Ureter (tissue), 1 donor: ENCODE data around the gene ZFPM1. TPM values are rescaled to one million over a fixed set of nuclear protein-coding genes. Genes with fewer than 3 reads are reported as not detected.
"Not testable (repeated sequence)": the region's sequence is repeated elsewhere in the genome, so short reads cannot be mapped to it uniquely, and the experiment has no call there.

Source experiments
- DNase-seq: peaks from one replicate; pipeline ENCODE4 v3.0.0-alpha.2; 2020; ENCODE audit warnings: low spot score
- total RNA-seq: library from RNA; stranded (reverse); gene quantifications from one replicate; pipeline ENCODE4 v1.2.4, GENCODE V29; 2023
- donor health status: DM: yes; HTN: yes; CAD: no.

ZFPM1 gene
- total RNA-seq, 1 donor from 2014 or later, result 13.7 TPM

- DNase-seq, result no peak
These were observed 58.8 kb downstream of the ZFPM1 start for GRCh38 chr16:88511906-88512305.

DNA sequence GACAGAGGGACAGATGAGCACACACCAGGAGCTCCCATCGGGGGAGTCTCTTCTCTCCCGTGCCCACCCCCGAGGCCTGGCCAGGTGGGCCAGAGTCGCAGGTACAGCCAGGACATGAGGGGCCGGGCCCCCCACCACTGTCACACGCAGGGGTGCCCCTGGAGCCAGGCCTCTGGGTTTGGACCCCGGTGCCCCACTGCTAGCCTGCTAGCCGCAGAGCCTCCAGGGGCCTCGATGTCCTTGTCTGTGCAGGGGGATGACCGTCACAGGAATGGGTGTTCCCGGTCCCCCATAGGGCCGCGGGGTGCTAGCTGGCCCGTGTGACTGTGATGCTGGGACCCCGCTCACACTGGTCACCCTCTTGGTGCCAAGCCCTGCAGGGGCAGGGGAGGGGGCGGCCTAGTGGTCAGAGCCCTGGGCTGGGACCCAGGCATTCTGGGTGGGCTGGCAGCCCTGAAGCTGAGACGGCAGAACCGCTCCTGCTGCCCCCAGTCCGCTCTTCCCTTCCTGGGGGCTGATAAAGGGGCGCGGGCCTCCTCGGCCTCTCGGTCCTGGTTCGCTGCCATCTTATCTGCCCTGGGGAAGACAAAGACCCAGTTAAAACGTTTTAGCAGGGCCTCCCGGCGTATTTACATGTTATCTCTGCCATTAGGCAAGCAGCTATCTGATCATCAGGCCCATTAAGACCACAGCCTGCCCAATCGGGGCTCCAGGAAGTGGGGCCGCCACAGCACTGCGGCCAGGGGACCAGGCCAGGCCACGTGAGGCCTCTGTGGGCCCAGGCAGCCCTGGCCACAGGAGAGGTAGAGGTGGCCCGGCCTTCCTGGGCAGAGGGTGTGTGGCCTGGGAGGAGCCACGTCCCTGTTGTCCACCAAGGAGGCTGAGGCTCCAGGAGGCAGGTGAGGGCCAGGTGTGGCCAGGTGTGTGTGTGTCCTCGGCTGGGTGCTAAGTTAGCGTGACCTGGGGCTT is 59.9 kb downstream of the ZFPM1 start:
- no peak for DNase-seq

DNA sequence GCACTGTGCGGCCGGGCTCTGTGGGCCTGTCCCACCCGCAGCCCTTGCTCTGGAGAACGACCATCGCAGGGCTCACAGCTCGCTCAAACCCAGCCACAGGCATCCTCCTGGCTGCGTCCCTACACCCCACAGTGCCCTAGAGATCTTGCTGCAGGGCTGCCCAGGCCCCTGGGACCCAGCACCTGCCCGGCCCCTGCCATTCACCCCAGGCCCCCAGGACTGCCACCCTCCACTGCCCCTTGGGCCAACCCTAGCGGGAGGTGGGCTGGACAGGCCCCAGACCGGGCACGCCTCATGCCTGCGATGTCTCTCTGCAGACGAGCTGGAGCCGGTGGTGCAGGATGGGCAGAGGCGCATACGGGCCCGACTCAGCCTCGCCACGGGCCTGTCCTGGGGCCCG is 61.0 kb downstream of the ZFPM1 start:
- no peak for DNase-seq

- DNase-seq, result no peak
These were observed 61.6 kb downstream of the ZFPM1 start for GRCh38 chr16:88514526-88515232.

DNA sequence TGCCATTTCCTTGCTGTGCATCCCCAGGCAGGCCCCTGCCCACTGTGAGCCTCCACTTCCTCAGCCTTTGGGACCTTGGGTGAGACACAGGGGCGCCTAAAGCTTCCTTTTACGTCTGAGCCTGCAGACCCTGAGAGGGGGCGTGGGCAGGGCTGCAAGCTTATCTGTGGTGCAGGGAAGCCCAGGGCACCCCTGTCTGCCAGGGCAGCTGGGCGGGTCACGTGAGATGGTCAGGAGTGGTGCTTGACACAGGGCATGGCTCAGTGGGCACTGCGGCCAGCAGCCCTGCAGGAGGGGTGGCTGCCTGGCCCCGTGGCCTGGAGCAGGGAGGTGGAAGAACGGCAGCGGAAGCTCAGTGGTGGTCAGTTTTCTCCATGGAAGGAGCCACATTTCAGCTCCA is 62.3 kb downstream of the ZFPM1 start:
- no peak for DNase-seq

GRCh38 chr16:88515925-88516594 is 63.0 kb downstream of the ZFPM1 start:
- DNase-seq, result no peak

DNA sequence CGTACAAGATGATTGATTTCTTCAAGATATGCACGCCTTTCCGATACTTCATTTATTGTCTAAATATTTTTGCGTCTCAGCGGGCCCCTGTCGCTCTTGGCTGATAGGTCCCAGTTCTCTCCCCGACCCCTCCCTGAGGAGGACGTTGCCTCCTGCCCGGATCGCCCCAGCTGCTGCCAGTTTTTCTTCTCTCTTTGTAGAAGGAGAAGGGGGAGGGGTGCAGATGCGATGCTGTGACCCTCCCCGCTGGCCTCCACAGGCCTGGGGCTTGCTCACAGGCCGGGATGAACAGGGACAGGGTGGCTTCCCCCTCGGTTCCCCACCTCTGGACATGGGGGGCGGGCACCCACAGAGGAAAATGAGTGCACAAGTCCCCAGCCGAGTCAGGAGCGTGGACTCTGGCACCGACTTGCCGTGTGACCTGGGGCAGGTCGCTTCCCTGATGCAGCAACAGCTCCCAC is 63.6 kb downstream of the ZFPM1 start:
- DNase-seq, result no peak

GRCh38 chr16:88517208-88517774 is 64.2 kb downstream of the ZFPM1 start:
- DNase-seq, result not testable (repeated sequence)

DNA sequence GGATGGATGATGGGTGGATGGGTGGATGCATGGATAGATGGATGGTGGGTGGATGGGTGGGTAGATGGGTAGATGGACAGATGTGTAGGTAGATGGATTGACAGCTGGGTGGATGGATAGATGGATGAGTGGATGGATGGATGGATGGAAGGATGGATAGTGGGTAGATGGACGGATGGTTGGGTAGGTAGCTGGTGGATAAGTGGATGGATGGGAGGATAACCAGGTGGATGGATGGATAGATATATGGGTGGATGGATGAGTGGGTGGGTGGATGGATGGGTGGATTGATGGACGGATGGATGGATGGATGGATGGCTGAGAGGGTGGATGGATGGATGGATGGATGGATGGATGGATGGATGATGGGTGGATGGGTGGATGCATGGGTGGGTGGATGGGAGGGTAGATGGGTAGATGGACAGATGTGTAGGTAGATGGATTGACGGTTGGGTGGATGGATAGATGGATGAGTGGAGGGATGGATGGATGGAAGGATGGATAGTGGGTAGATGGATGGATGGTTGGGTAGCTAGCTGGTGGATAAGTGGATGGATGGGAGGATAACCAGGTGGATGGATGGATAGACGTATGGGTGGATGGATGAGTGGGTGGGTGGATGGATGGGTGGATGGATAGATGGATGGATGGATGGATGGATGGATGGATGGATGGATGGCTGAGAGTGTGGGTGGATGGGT is 65.5 kb downstream of the ZFPM1 start:
- not testable (repeated sequence) for DNase-seq

DNA sequence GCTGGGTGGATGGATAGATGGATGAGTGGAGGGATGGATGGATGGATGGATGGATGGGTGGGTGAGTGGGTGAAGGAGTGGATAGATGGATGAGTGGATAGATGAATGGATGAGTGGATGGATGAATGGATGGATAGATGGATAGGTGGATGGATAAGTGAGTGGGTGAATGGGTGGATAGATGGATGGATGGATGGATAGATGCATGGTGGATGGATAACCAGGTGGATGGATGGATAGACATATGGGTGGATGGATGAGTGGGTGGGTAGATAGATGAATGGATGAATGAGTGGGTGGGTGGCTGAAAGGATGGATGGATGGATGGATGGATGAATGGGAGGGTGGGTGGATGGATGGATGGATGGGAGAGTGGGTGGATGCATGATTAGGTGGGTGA is 66.2 kb downstream of the ZFPM1 start:
- DNase-seq, result no peak

GRCh38 chr16:88519938-88520653 is 67.0 kb downstream of the ZFPM1 start:
- DNase-seq, result no peak

- DNase-seq, result no peak
These were observed 68.6 kb downstream of the ZFPM1 start for GRCh38 chr16:88521674-88522073.

GRCh38 chr16:88522276-88522949 is 69.3 kb downstream of the ZFPM1 start:
- no peak for DNase-seq

GRCh38 chr16:88523309-88524161 is 70.5 kb downstream of the ZFPM1 start:
- no peak for DNase-seq

DNA sequence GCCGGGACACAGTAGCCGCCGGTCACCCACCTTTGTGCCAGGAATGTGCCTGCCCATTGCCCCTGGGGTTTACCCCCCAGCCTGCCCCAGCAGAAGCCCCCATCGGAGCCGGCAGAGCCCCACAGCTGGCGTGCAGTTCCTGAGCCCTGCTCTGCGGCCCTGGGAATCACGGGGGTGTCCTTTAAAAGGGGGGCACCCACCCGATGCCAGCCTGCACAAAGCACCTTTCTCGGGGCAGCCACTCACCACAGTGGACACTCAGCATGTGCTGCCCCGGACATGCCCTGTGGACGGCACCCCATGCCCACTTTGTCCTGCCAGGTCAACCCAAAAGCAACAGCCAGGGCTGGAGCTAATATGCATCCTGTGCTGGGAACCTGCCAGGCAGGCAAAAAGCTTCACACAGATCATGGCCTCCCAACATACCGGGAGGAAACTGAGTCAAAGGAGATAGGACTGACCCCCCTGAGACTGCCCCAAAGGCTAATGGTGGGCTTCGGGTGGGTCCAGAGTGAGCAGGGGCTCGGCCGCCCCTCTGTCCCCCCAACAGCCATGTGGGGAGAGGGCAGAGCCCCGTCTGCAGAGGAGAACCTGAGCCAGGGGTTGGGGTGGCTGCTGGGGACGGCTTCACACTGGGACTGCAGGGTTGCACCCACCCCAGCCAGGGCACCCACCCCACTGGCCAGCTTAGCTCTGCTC is 71.3 kb downstream of the ZFPM1 start:
- no peak for DNase-seq

GRCh38 chr16:88524973-88525662 is 72.0 kb downstream of the ZFPM1 start:
- no peak for DNase-seq

DNA sequence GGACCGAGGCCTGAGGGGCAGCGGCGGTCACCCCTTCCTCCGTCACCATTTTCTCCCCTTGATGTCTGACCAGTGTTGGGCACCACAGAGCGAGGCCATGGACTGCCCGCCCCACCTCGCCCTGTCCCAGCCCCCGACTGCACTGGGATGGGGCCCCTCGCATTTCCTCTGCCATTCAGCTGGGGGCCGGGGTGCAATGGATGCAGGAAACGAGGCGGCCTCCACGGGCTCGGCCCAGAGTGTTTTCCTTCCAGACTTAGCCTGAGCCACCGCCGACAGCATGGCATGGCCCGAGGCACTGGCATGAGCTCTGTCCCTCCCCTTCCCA is 72.5 kb downstream of the ZFPM1 start:
- DNase-seq, result no peak
